ENCODE results near the gene RGL1.

DNA sequence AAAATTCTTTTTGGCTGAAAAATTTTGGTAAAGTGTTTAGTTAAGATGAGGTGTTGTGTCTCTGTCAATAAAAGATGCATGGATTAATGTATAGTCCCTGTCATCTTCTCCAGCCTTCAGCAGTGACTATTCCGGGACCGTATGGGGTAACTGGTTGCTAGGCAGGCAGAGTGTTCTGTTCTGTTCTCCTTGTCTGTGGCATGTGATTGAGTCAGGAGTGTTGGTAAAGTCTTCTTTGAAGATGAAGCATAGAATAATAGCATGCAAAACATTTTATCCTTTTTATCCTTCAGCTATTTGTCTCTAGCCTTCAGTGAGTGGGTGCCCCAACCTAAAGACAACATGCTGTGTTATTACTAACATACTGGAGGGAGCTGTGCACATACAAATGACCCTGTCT lies 74.6 kb downstream of the RGL1 start:
- TF ChIP-seq, protein P1, sequence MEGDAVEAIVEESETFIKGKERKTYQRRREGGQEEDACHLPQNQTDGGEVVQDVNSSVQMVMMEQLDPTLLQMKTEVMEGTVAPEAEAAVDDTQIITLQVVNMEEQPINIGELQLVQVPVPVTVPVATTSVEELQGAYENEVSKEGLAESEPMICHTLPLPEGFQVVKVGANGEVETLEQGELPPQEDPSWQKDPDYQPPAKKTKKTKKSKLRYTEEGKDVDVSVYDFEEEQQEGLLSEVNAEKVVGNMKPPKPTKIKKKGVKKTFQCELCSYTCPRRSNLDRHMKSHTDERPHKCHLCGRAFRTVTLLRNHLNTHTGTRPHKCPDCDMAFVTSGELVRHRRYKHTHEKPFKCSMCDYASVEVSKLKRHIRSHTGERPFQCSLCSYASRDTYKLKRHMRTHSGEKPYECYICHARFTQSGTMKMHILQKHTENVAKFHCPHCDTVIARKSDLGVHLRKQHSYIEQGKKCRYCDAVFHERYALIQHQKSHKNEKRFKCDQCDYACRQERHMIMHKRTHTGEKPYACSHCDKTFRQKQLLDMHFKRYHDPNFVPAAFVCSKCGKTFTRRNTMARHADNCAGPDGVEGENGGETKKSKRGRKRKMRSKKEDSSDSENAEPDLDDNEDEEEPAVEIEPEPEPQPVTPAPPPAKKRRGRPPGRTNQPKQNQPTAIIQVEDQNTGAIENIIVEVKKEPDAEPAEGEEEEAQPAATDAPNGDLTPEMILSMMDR (conservative IDR thresholded peaks at IDR 0.05; ENCODE audit: low read depth, low read length), result no peak
- no peak for TF ChIP-seq EZH2 (IDR thresholded peaks at IDR 0.05; ENCODE audit: low read length, unreplicated experiment)

Data from PC-3 (cell line).